HUES64 (cell line): ENCODE data around the gene PARN.
A peak's percentile ranks its signal among the peaks of the same experiment; 100 is the strongest.
"Not testable (repeated sequence)": the region's sequence is repeated elsewhere in the genome, so short reads cannot be mapped to it uniquely, and the experiment has no call there.

Experiments
- H3K27ac ChIP-seq: 2 replicates; pipeline ENCODE4 v1.7.0; 2013; ENCODE audit warnings: low read depth, low read length, inconsistent platforms
- H3K27me3 ChIP-seq: 2 replicates; pipeline ENCODE4 v1.6.1; 2013; ENCODE audit warnings: mild to moderate bottlenecking, low read length; ENCODE audit not compliant: insufficient read depth
- H3K36me3 ChIP-seq: 2 replicates; pipeline ENCODE4 v1.6.1; 2013; ENCODE audit warnings: mild to moderate bottlenecking, low read length; ENCODE audit not compliant: insufficient read depth
- H3K4me1 ChIP-seq: 2 replicates; pipeline ENCODE4 v1.6.1; 2013; ENCODE audit warnings: mild to moderate bottlenecking, low read length, moderate library complexity; ENCODE audit not compliant: insufficient read depth
- H3K4me3 ChIP-seq: 2 replicates; pipeline ENCODE4 v1.5.1; 2013; ENCODE audit warnings: mild to moderate bottlenecking, low read length, moderate library complexity
- H3K9ac ChIP-seq: 2 replicates; pipeline ENCODE4 v1.6.1; 2013; ENCODE audit warnings: mild to moderate bottlenecking, low read depth, low read length
- H3K9me3 ChIP-seq: 2 replicates; pipeline ENCODE4 v1.6.1; 2013; ENCODE audit warnings: low read depth, low read length; ENCODE audit not compliant: insufficient read depth
- WGBS: fragments of 150-250, 120-280 bp; methylation state at CpG from one replicate; pipeline ENCODE4 v1.1.7; 2013; ENCODE audit warnings: missing lambda C conversion rate; 5-methylcytosine and 5-hydroxymethylcytosine counted together

Gene PARN

GRCh38 chr16:14548933-14549788 lies 80.9 kb downstream of the PARN start:
- peaks cover 17% of the 10 kb centered on the region for H3K4me1 ChIP-seq
- no peaks in the 10 kb centered on the region for H3K9me3 ChIP-seq
- no peaks in the 10 kb centered on the region for H3K27me3 ChIP-seq
- WGBS = 78% methylated on average over 3 of the region's 3 CpGs
- H3K9ac ChIP-seq = 0 out of 2 replicates have a peak overlapping the region, but pooled peaks have one; percentile 16
- H3K27ac ChIP-seq = peak overlapping the region; percentile 55
- peaks cover 26% of the 10 kb centered on the region for H3K36me3 ChIP-seq
- no peak overlapping the region for H3K4me3 ChIP-seq

GRCh38 chr16:14545346-14545884 lies 84.6 kb downstream of the PARN start:
- Histone ChIP-seq H3K4me1 (peaks cover 17% of the 10 kb centered on the region), H3K9ac (no peak overlapping the region), H3K4me3 (no peak overlapping the region), H3K27me3 (no peaks in the 10 kb centered on the region), H3K36me3 (peaks cover 10% of the 10 kb centered on the region; the same call in 1 of the 2 replicates), H3K27ac (no peak overlapping the region), H3K9me3 (0 out of 2 replicates have a peak, but pooled peaks cover 4% of the 10 kb centered on the region)
- 87% methylated on average over 4 of the region's 7 CpGs for WGBS

GRCh38 chr16:14544846-14545245 lies 85.2 kb downstream of the PARN start:
- Histone ChIP-seq H3K36me3 (peaks cover 10% of the 10 kb centered on the region; the same call in 1 of the 2 replicates), H3K4me1 (peaks cover 15% of the 10 kb centered on the region)
- not testable (repeated sequence) for H3K9me3 ChIP-seq, H3K9ac ChIP-seq, H3K4me3 ChIP-seq, H3K27ac ChIP-seq, H3K27me3 ChIP-seq
- 98% methylated on average over 3 of the region's 4 CpGs for WGBS

- H3K4me3 ChIP-seq = no peak overlapping the region
- H3K36me3 ChIP-seq = peaks cover 13% of the 10 kb centered on the region; the same call in 1 of the 2 replicates
- H3K9me3 ChIP-seq = 0 out of 2 replicates have a peak, but pooled peaks cover 4% of the 10 kb centered on the region
- H3K27me3 ChIP-seq = no peaks in the 10 kb centered on the region
- no peaks in the 10 kb centered on the region; the same call in 1 of the 2 replicates for H3K4me1 ChIP-seq
- no peak overlapping the region for H3K27ac ChIP-seq
- H3K9ac ChIP-seq = no peak overlapping the region
- WGBS = 100% methylated on average over 2 of the region's 2 CpGs
Measured at GRCh38 chr16:14539631-14540030, 90.4 kb downstream of the PARN start.

GRCh38 chr16:14539156-14539555 lies 90.9 kb downstream of the PARN start:
- Histone ChIP-seq H3K4me1 (no peaks in the 10 kb centered on the region; the same call in 1 of the 2 replicates), H3K27ac (no peak overlapping the region), H3K9me3 (peaks cover 5% of the 10 kb centered on the region; the same call in 1 of the 2 replicates), H3K27me3 (no peaks in the 10 kb centered on the region), H3K36me3 (peaks cover 11% of the 10 kb centered on the region; the same call in 1 of the 2 replicates), H3K4me3 (no peak overlapping the region), H3K9ac (no peak overlapping the region)
- 90% methylated on average over 5 of the region's 5 CpGs for WGBS

GRCh38 chr16:14538604-14539003 lies 91.5 kb downstream of the PARN start:
- peaks cover 9% of the 10 kb centered on the region for H3K36me3 ChIP-seq
- 89% methylated on average over 7 of the region's 7 CpGs for WGBS

GRCh38 chr16:14531613-14532012 lies 98.4 kb downstream of the PARN start:
- Histone ChIP-seq H3K27ac (no peak overlapping the region), H3K9me3 (peaks cover 11% of the 10 kb centered on the region), H3K4me1 (peaks cover 10% of the 10 kb centered on the region; the same call in 1 of the 2 replicates), H3K9ac (no peak overlapping the region), H3K4me3 (no peak overlapping the region), H3K27me3 (no peaks in the 10 kb centered on the region), H3K36me3 (peaks cover 7% of the 10 kb centered on the region)
- WGBS = 98% methylated on average over 5 of the region's 5 CpGs

More at GRCh38 chr16:14538604-14539003, 91.5 kb downstream of the PARN start:
- Histone ChIP-seq H3K27me3 (no peaks in the 10 kb centered on the region), H3K4me1 (no peaks in the 10 kb centered on the region; the same call in 1 of the 2 replicates), H3K4me3 (no peak overlapping the region), H3K27ac (no peak overlapping the region), H3K9me3 (peaks cover 10% of the 10 kb centered on the region), H3K9ac (no peak overlapping the region)

GRCh38 chr16:14531101-14531500 lies 99.0 kb downstream of the PARN start:
- H3K4me3 ChIP-seq = no peak overlapping the region
- no peak overlapping the region for H3K9ac ChIP-seq
- no peak overlapping the region for H3K27ac ChIP-seq
- H3K4me1 ChIP-seq = peaks cover 10% of the 10 kb centered on the region; the same call in 1 of the 2 replicates
- peaks cover 11% of the 10 kb centered on the region for H3K9me3 ChIP-seq
- no peaks in the 10 kb centered on the region for H3K27me3 ChIP-seq
- H3K36me3 ChIP-seq = peaks cover 7% of the 10 kb centered on the region
- 92% methylated on average over 3 of the region's 3 CpGs for WGBS

- WGBS = 93% methylated on average over 2 of the region's 2 CpGs
- Histone ChIP-seq H3K27ac (no peak overlapping the region), H3K27me3 (no peaks in the 10 kb centered on the region), H3K9me3 (peaks cover 11% of the 10 kb centered on the region), H3K9ac (no peak overlapping the region), H3K36me3 (peaks cover 4% of the 10 kb centered on the region), H3K4me3 (no peak overlapping the region), H3K4me1 (peaks cover 15% of the 10 kb centered on the region)
Measured at GRCh38 chr16:14530046-14530445, 100.0 kb downstream of the PARN start.

GRCh38 chr16:14529010-14529669 lies 100.9 kb downstream of the PARN start:
- Histone ChIP-seq H3K27ac (no peak overlapping the region), H3K4me3 (no peak overlapping the region)

GRCh38 chr16:14528306-14528705 lies 101.8 kb downstream of the PARN start:
- Histone ChIP-seq H3K4me1 (peaks cover 28% of the 10 kb centered on the region), H3K27ac (no peak overlapping the region), H3K36me3 (no peaks in the 10 kb centered on the region), H3K9ac (no peak overlapping the region), H3K27me3 (no peaks in the 10 kb centered on the region), H3K4me3 (no peak overlapping the region), H3K9me3 (peaks cover under 1% of the 10 kb centered on the region; the same call in 1 of the 2 replicates)
- WGBS = 90% methylated on average over 4 of the region's 4 CpGs

More at GRCh38 chr16:14529010-14529669, 100.9 kb downstream of the PARN start:
- Histone ChIP-seq H3K9ac (no peak overlapping the region), H3K36me3 (peaks cover 4% of the 10 kb centered on the region), H3K9me3 (peaks cover 9% of the 10 kb centered on the region), H3K27me3 (no peaks in the 10 kb centered on the region), H3K4me1 (peaks cover 20% of the 10 kb centered on the region)
- 22% methylated on average over 11 of the region's 11 CpGs for WGBS
